ENCODE data around the gene PIEZO2.

PIEZO2 gene

GRCh38 chr18:11114653-11115052 lies 34.7 kb downstream of the PIEZO2 start:
- Histone ChIP-seq H3K27ac (ENCODE audit: low read length) (no peak overlapping the region), H3K27me3 (ENCODE audit: control insufficient read depth, insufficient read depth, low read length) (no peaks in the 10 kb centered on the region), H3K4me1 (ENCODE audit: control insufficient read depth, insufficient read depth, low read length) (no peaks in the 10 kb centered on the region; the same call in 1 of the 2 replicates), H3K4me3 (ENCODE audit: low read length) (no peak overlapping the region), H3K36me3 (ENCODE audit: control insufficient read depth, insufficient read depth, low read length) (no peaks in the 10 kb centered on the region), H3K9me3 (ENCODE audit: control insufficient read depth, insufficient read depth, low read length) (no peaks in the 10 kb centered on the region)
- no peak for DNase-seq (ENCODE audit: low read depth, low spot score)
- no CpG with 5 or more reads among the region's 2 CpGs for WGBS (ENCODE audit: insufficient coverage, insufficient read length)

- no peak overlapping the region for H3K27ac ChIP-seq (ENCODE audit: low read length)
- no CpG with 5 or more reads among the region's 2 CpGs for WGBS (ENCODE audit: insufficient coverage, insufficient read length)
- no peaks in the 10 kb centered on the region; the same call in 1 of the 2 replicates for H3K4me1 ChIP-seq (ENCODE audit: control insufficient read depth, insufficient read depth, low read length)
- no peaks in the 10 kb centered on the region for H3K27me3 ChIP-seq (ENCODE audit: control insufficient read depth, insufficient read depth, low read length)
- no peaks in the 10 kb centered on the region for H3K36me3 ChIP-seq (ENCODE audit: control insufficient read depth, insufficient read depth, low read length)
- no peak for DNase-seq (ENCODE audit: low read depth, low spot score)
- no peaks in the 10 kb centered on the region for H3K9me3 ChIP-seq (ENCODE audit: control insufficient read depth, insufficient read depth, low read length)
- no peak overlapping the region for H3K4me3 ChIP-seq (ENCODE audit: low read length)
Measured at GRCh38 chr18:11113937-11114336, 35.4 kb downstream of the PIEZO2 start.

GRCh38 chr18:11113046-11113548 lies 36.3 kb downstream of the PIEZO2 start:
- Histone ChIP-seq H3K4me3 (ENCODE audit: low read length) (no peak overlapping the region), H3K27ac (ENCODE audit: low read length) (no peak overlapping the region)

GRCh38 chr18:11112286-11112685 lies 37.1 kb downstream of the PIEZO2 start:
- H3K9me3 ChIP-seq (ENCODE audit: control insufficient read depth, insufficient read depth, low read length), result no peaks in the 10 kb centered on the region
- no peaks in the 10 kb centered on the region; the same call in 1 of the 2 replicates for H3K4me1 ChIP-seq (ENCODE audit: control insufficient read depth, insufficient read depth, low read length)
- H3K36me3 ChIP-seq (ENCODE audit: control insufficient read depth, insufficient read depth, low read length), result no peaks in the 10 kb centered on the region
- no CpG with 5 or more reads among the region's 3 CpGs for WGBS (ENCODE audit: insufficient coverage, insufficient read length)
- no peak overlapping the region for H3K4me3 ChIP-seq (ENCODE audit: low read length)
- no peaks in the 10 kb centered on the region for H3K27me3 ChIP-seq (ENCODE audit: control insufficient read depth, insufficient read depth, low read length)
- no peak for DNase-seq (ENCODE audit: low read depth, low spot score)
- H3K27ac ChIP-seq (ENCODE audit: low read length), result no peak overlapping the region

More at GRCh38 chr18:11113046-11113548, 36.3 kb downstream of the PIEZO2 start:
- Histone ChIP-seq H3K4me1 (ENCODE audit: control insufficient read depth, insufficient read depth, low read length) (no peaks in the 10 kb centered on the region; the same call in 1 of the 2 replicates), H3K36me3 (ENCODE audit: control insufficient read depth, insufficient read depth, low read length) (no peaks in the 10 kb centered on the region), H3K27me3 (ENCODE audit: control insufficient read depth, insufficient read depth, low read length) (no peaks in the 10 kb centered on the region), H3K9me3 (ENCODE audit: control insufficient read depth, insufficient read depth, low read length) (no peaks in the 10 kb centered on the region)
- DNase-seq (ENCODE audit: low read depth, low spot score), result no peak
- no CpG with 5 or more reads among the region's 4 CpGs for WGBS (ENCODE audit: insufficient coverage, insufficient read length)

- DNase-seq (ENCODE audit: low read depth, low spot score), result no peak
- no peaks in the 10 kb centered on the region for H3K9me3 ChIP-seq (ENCODE audit: control insufficient read depth, insufficient read depth, low read length)
- no CpG with 5 or more reads among the region's 16 CpGs for WGBS (ENCODE audit: insufficient coverage, insufficient read length)
- no peaks in the 10 kb centered on the region for H3K27me3 ChIP-seq (ENCODE audit: control insufficient read depth, insufficient read depth, low read length)
- H3K4me3 ChIP-seq (ENCODE audit: low read length), result no peak overlapping the region
- no peak overlapping the region for H3K27ac ChIP-seq (ENCODE audit: low read length)
- H3K4me1 ChIP-seq (ENCODE audit: control insufficient read depth, insufficient read depth, low read length), result no peaks in the 10 kb centered on the region; the same call in 1 of the 2 replicates
- H3K36me3 ChIP-seq (ENCODE audit: control insufficient read depth, insufficient read depth, low read length), result no peaks in the 10 kb centered on the region
Measured at GRCh38 chr18:11110509-11110908, 38.9 kb downstream of the PIEZO2 start.

GRCh38 chr18:11108947-11109346 lies 40.4 kb downstream of the PIEZO2 start:
- Histone ChIP-seq H3K9me3 (ENCODE audit: control insufficient read depth, insufficient read depth, low read length) (no peaks in the 10 kb centered on the region), H3K4me1 (ENCODE audit: control insufficient read depth, insufficient read depth, low read length) (no peaks in the 10 kb centered on the region; the same call in 1 of the 2 replicates), H3K27ac (ENCODE audit: low read length) (no peak overlapping the region), H3K27me3 (ENCODE audit: control insufficient read depth, insufficient read depth, low read length) (no peaks in the 10 kb centered on the region), H3K4me3 (ENCODE audit: low read length) (no peak overlapping the region), H3K36me3 (ENCODE audit: control insufficient read depth, insufficient read depth, low read length) (no peaks in the 10 kb centered on the region)
- no CpG with 5 or more reads among the region's 3 CpGs for WGBS (ENCODE audit: insufficient coverage, insufficient read length)
- DNase-seq (ENCODE audit: low read depth, low spot score), result no peak

- WGBS (ENCODE audit: insufficient coverage, insufficient read length), result no CpG with 5 or more reads among the region's 6 CpGs
- H3K27me3 ChIP-seq (ENCODE audit: control insufficient read depth, insufficient read depth, low read length), result no peaks in the 10 kb centered on the region
- DNase-seq (ENCODE audit: low read depth, low spot score), result no peak
Measured at GRCh38 chr18:11106894-11107293, 42.5 kb downstream of the PIEZO2 start.

DNA sequence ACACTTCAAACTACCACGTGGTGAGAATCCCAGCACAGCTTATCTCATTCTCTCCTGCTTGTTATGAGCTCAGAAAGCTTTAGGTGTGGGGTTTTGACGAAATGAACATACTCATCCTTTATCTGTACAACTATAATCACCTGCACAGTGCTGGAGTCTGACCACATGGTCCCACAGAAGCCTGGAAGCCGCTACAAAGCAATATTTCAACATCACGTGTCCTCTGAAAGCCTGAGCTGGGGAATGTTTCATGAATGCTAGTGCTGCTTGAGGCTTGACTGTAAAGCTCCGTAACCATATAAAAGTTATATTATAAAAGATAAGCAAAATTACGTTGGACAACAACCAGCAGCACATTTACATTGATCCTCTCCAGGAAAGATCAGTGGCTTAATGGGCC lies 43.9 kb downstream of the PIEZO2 start:
- Histone ChIP-seq H3K27me3 (ENCODE audit: control insufficient read depth, insufficient read depth, low read length) (no peaks in the 10 kb centered on the region), H3K9me3 (ENCODE audit: control insufficient read depth, insufficient read depth, low read length) (no peaks in the 10 kb centered on the region), H3K36me3 (ENCODE audit: control insufficient read depth, insufficient read depth, low read length) (no peaks in the 10 kb centered on the region), H3K4me3 (ENCODE audit: low read length) (no peak overlapping the region), H3K4me1 (ENCODE audit: control insufficient read depth, insufficient read depth, low read length) (no peaks in the 10 kb centered on the region; the same call in 1 of the 2 replicates), H3K27ac (ENCODE audit: low read length) (no peak overlapping the region)
- no CpG with 5 or more reads among the region's 6 CpGs for WGBS (ENCODE audit: insufficient coverage, insufficient read length)
- DNase-seq (ENCODE audit: low read depth, low spot score), result no peak

More at GRCh38 chr18:11106894-11107293, 42.5 kb downstream of the PIEZO2 start:
- H3K9me3 ChIP-seq (ENCODE audit: control insufficient read depth, insufficient read depth, low read length), result no peaks in the 10 kb centered on the region
- H3K4me3 ChIP-seq (ENCODE audit: low read length), result no peak overlapping the region
- no peak overlapping the region for H3K27ac ChIP-seq (ENCODE audit: low read length)
- H3K36me3 ChIP-seq (ENCODE audit: control insufficient read depth, insufficient read depth, low read length), result no peaks in the 10 kb centered on the region
- H3K4me1 ChIP-seq (ENCODE audit: control insufficient read depth, insufficient read depth, low read length), result no peaks in the 10 kb centered on the region; the same call in 1 of the 2 replicates

DNA sequence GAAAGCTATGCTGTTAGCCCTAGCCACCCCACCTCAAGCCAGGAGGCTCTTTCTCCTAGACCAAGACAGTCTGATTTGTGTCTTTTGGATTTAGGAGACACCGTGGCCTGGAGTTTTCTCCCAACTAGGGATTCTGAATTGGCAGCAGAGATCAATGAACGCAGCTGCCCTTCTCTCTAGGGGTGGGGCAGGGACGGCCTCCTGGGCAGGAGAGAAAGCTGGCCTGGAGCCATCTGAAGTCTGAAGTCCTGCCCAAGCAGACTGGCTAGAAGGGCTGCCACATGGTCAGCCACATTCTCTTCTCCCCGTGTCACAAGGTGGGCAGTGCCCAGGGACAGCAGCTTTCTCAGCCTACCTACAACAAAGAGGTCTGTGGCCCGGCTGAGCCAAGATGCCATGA lies 45.1 kb downstream of the PIEZO2 start:
- H3K4me1 ChIP-seq (ENCODE audit: control insufficient read depth, insufficient read depth, low read length), result no peaks in the 10 kb centered on the region
- WGBS (ENCODE audit: insufficient coverage, insufficient read length), result no CpG with 5 or more reads among the region's 5 CpGs
- no peaks in the 10 kb centered on the region for H3K36me3 ChIP-seq (ENCODE audit: control insufficient read depth, insufficient read depth, low read length)
- H3K4me3 ChIP-seq (ENCODE audit: low read length), result no peak overlapping the region
- H3K27ac ChIP-seq (ENCODE audit: low read length), result no peak overlapping the region
- no peaks in the 10 kb centered on the region for H3K9me3 ChIP-seq (ENCODE audit: control insufficient read depth, insufficient read depth, low read length)
- no peak for DNase-seq (ENCODE audit: low read depth, low spot score)
- no peaks in the 10 kb centered on the region for H3K27me3 ChIP-seq (ENCODE audit: control insufficient read depth, insufficient read depth, low read length)

DNA sequence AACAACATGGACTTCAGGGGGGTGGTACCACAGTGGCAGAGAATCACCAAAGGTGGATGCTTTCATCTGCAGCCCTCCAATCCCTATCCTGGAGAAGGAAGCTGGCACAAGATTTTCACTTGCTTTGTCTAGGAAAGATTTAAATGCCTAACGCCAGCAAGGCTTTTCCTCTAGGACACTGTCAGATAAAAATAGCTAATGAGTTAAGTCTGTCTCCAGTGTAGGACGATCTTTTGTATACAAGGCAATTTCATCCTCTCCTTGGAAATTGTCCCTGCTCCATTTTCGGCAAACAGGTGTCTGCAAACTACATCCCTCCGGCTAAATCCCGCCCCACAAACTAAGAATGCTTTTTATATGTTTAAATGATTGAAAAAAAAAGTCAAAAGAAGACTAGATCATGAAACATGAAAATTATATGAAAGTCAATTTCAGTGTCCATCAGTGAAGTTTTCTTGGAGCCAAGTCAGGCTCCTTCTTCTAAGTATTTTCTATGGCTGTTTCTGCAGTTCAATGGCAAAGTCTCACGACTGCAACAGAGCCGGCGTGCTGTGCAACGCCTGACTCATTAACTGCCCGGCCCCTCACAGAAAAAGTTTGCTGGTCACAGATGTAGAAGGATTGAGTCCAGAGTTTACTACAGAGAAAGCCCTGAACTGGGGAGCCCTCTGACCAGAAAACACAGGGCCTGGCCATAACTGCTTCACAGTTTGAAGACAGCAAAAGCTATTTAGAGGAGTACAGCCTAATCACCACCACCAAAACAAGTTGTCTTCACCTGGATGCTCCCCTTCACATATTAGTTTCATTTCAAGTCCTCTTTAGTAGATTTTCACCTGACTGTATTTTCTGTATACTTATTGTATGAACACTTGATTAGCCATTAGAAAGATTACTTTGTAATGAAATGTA lies 52.3 kb downstream of the PIEZO2 start:
- no peak for DNase-seq (ENCODE audit: low read depth, low spot score)
- no peaks in the 10 kb centered on the region for H3K27me3 ChIP-seq (ENCODE audit: control insufficient read depth, insufficient read depth, low read length)
- no peaks in the 10 kb centered on the region for H3K9me3 ChIP-seq (ENCODE audit: control insufficient read depth, insufficient read depth, low read length)
- H3K27ac ChIP-seq (ENCODE audit: low read length), result no peak overlapping the region
- H3K4me3 ChIP-seq (ENCODE audit: low read length), result no peak overlapping the region
- H3K36me3 ChIP-seq (ENCODE audit: control insufficient read depth, insufficient read depth, low read length), result no peaks in the 10 kb centered on the region
- no peaks in the 10 kb centered on the region for H3K4me1 ChIP-seq (ENCODE audit: control insufficient read depth, insufficient read depth, low read length)
- WGBS (ENCODE audit: insufficient coverage, insufficient read length), result no CpG with 5 or more reads among the region's 10 CpGs

Data from iPS DF 6.9 (cell line).